ENCODE measurements around the gene EVI5.

DNA sequence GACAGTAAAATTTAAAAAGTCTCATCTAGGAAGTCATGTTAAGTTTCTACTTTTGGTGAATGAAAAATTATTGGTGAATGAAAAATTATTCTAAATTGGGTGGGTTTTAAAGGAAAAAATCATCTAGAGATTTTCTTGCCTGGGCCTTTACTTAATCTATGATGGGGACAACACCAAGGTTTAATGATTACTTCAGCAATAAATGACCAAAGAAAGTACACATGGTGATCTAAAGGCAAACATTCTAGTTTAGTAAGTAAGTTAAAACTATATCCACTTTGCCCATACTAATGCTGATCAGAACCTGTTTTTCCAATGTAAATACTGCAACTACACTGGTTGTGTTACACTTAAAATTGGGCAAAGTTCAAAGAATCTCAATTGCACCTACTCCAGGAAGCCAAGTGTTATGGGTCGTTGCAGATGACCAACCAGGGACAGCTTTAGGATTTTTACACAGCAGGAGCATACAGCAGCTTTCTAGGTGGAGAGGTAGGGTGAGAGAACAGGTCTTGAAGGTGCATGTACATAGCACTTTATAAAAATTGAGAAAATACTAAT lies 32.3 kb upstream of the EVI5 start:
- TF ChIP-seq RFX5 (IDR thresholded peaks at IDR 0.05) (no peak), KDM1A (IDR thresholded peaks at IDR 0.05; ENCODE audit: low read depth) (no peak), EP300 (IDR thresholded peaks at IDR 0.05) (no peak), SMC3 (IDR thresholded peaks at IDR 0.05) (no peak), RAD21 (conservative IDR thresholded peaks at IDR 0.05 in 1 of 2, IDR thresholded peaks at IDR 0.05 in 1 of 2) (no peak), POLR2A (IDR thresholded peaks at IDR 0.05; ENCODE audit: low read length) (no peak)
- TF ChIP-seq, protein P1, sequence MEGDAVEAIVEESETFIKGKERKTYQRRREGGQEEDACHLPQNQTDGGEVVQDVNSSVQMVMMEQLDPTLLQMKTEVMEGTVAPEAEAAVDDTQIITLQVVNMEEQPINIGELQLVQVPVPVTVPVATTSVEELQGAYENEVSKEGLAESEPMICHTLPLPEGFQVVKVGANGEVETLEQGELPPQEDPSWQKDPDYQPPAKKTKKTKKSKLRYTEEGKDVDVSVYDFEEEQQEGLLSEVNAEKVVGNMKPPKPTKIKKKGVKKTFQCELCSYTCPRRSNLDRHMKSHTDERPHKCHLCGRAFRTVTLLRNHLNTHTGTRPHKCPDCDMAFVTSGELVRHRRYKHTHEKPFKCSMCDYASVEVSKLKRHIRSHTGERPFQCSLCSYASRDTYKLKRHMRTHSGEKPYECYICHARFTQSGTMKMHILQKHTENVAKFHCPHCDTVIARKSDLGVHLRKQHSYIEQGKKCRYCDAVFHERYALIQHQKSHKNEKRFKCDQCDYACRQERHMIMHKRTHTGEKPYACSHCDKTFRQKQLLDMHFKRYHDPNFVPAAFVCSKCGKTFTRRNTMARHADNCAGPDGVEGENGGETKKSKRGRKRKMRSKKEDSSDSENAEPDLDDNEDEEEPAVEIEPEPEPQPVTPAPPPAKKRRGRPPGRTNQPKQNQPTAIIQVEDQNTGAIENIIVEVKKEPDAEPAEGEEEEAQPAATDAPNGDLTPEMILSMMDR (IDR thresholded peaks at IDR 0.05), result no peak
- TF ChIP-seq, protein P2, sequence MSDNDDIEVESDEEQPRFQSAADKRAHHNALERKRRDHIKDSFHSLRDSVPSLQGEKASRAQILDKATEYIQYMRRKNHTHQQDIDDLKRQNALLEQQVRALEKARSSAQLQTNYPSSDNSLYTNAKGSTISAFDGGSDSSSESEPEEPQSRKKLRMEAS (IDR thresholded peaks at IDR 0.05), result no peak
